Breast epithelium (tissue), 4 donors: ENCODE measurements around the gene TAF15. TPM values are rescaled to one million over a fixed set of nuclear protein-coding genes. Genes with fewer than 3 reads are reported as not detected.

Experiments used
- DNase-seq, 2 donors: peaks; one replicate each; pipeline ENCODE4 v3.0.0-alpha.2; 2019; ENCODE audit warnings: low spot score in 2 of 2
- H3K27ac ChIP-seq, 2 donors: fragments of 200-600 bp; sonication (generic) in 1 of 2; one replicate each; pipeline ENCODE4 v1.5.1; 2016 to 2019; ENCODE audit warnings: mild to moderate bottlenecking in 1 of 2
- H3K27me3 ChIP-seq, 2 donors: fragments of 200-600 bp; sonication (generic) in 1 of 2; one replicate each; pipeline versions ENCODE4 v1.5.1 to v1.6.0; 2017 to 2019; ENCODE audit warnings: control low read depth in 1 of 2, mild to moderate bottlenecking in 1 of 2
- H3K36me3 ChIP-seq: fragments of 200-600 bp; one replicate; pipeline ENCODE4 v1.5.1; 2019
- H3K4me1 ChIP-seq, 2 donors: fragments of 200-600 bp; sonication (generic); one replicate each; pipeline ENCODE4 v1.5.1; 2016 to 2019; ENCODE audit warnings: control low read depth in 1 of 2
- H3K4me3 ChIP-seq, 3 donors: fragments of 200-600 bp; sonication (generic); 1 replicate in 2 of 3; 2 replicates in 1 of 3; pipeline ENCODE4 v1.5.1; 2016 to 2019; ENCODE audit warnings: mild to moderate bottlenecking in 3 of 3, moderate library complexity in 2 of 3
- H3K9me3 ChIP-seq, 2 donors: fragments of 200-600 bp; sonication (generic) in 1 of 2; one replicate each; pipeline ENCODE4 v1.5.1; 2016 to 2019; ENCODE audit warnings: control low read depth in 1 of 2
- POLR2A ChIP-seq: fragments of 450-650 bp; IDR thresholded peaks from one replicate; pipeline ENCODE4 v1.6.1; 2016; ENCODE audit warnings: antibody characterized with exemption, mild to moderate bottlenecking, moderate library complexity
- POLR2AphosphoS5 ChIP-seq, 3 donors: sonication (generic); formaldehyde crosslinking; IDR thresholded peaks; one replicate each; pipeline ENCODE4 v1.6.1; 2017; ENCODE audit warnings: antibody characterized with exemption in 3 of 3
- intact Hi-C: fragments of 100-400 bp; cut with DNase I; formaldehyde crosslinking; loops from one replicate; pipeline ENCODE4 v1.15.1; 2023; ENCODE audit warnings: low total_unique reads
- total RNA-seq, 3 donors: library from RNA; depleted of rRNA; stranded (reverse); fragments of >200 nt; gene quantifications; one replicate each; pipeline ENCODE4 v1.1.0, GENCODE V29; 2016
- TF ChIP-seq, protein P1 (sequence below), 3 donors: fragments of 450-650 bp; IDR thresholded peaks; one replicate each; pipeline ENCODE4 v1.5.1; 2016 to 2017; ENCODE audit warnings: antibody characterized with exemption in 3 of 3, mild to moderate bottlenecking in 3 of 3, moderate library complexity in 3 of 3

The TAF15 gene
- total RNA-seq, 3 donors from 2014 or later: 65.5 to 76.8 (median 72.8) TPM

DNA sequence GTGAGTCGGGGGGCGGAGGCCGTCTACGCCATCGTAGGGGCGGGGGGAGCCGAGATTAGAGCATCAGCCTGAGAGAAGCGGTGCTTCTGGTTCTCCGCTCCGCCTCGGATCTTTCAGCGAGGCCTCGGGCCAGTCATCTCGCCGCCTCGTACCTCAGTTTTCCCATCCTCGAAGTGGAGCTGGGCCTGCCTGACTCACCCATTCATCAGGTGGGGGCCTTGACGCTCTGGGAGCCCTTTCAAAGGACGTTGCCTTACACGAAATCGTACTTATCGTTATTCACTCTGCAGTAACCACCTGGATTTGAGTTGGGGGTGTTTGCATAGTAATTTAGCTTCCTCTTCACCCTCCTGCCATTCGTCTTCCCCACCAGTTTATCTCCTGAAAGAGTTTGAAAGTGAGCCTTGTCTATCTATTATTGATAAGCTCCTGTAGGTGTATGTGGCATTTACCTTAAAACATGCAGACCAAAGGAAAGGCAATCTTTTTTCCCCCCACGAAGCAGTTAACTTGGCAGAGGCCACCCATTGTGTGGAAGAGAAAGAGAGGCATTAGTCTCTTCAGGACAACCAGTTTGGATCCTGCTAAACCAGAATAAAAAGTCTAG lies 674 bp downstream of the TAF15 start:
- no peak for TF ChIP-seq POLR2AphosphoS5 (IDR thresholded peaks at IDR 0.05)
- TF ChIP-seq, protein P1, sequence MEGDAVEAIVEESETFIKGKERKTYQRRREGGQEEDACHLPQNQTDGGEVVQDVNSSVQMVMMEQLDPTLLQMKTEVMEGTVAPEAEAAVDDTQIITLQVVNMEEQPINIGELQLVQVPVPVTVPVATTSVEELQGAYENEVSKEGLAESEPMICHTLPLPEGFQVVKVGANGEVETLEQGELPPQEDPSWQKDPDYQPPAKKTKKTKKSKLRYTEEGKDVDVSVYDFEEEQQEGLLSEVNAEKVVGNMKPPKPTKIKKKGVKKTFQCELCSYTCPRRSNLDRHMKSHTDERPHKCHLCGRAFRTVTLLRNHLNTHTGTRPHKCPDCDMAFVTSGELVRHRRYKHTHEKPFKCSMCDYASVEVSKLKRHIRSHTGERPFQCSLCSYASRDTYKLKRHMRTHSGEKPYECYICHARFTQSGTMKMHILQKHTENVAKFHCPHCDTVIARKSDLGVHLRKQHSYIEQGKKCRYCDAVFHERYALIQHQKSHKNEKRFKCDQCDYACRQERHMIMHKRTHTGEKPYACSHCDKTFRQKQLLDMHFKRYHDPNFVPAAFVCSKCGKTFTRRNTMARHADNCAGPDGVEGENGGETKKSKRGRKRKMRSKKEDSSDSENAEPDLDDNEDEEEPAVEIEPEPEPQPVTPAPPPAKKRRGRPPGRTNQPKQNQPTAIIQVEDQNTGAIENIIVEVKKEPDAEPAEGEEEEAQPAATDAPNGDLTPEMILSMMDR (IDR thresholded peaks at IDR 0.05): no peak
- no peak for TF ChIP-seq POLR2A
- Histone ChIP-seq H3K4me3 (peak overlapping the region; percentile 65 to 89 (median 83)), H3K27me3 (no peaks in the 10 kb centered on the region), H3K4me1 (peaks cover 0 to 4% of the 10 kb centered on the region in 2 donors), H3K9me3 (no peaks in the 10 kb centered on the region), H3K27ac (peak overlapping the region; percentile 92 to 97), H3K36me3 (no peaks in the 10 kb centered on the region)
- intact Hi-C loops: loop anchor here (5.0 kb wide), 1 partner anchor 43 kb away; no protein-coding TSS in a partner anchor
- no peak for DNase-seq

DNA sequence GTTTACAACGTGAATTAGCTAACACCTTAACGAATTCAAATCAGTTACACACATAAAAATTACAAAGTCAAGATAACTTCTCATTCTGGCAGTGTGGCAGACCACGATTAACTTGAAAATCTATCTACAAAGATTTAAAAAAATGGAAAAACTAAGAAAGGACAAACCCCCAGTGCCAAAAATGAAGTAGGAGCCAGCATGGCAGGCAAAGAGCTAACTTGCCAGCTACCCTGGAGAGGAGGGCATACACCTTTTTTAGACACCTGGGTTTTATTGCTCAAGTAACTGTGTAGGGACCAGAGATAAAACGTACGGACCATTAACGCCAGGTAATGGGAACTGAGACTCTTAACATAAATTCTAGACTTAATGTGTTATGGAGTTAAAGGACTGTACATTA lies 2.5 kb downstream of the TAF15 start:
- Histone ChIP-seq H3K36me3 (no peaks in the 10 kb centered on the region), H3K27me3 (no peaks in the 10 kb centered on the region), H3K4me3 (no peak overlapping the region), H3K9me3 (no peaks in the 10 kb centered on the region), H3K27ac (no peak overlapping the region), H3K4me1 (peaks cover 0 to 4% of the 10 kb centered on the region in 2 donors)
- intact Hi-C loops: no loop called here
- TF ChIP-seq, protein P1 (IDR thresholded peaks at IDR 0.05): no peak
- DNase-seq: no peak

DNA sequence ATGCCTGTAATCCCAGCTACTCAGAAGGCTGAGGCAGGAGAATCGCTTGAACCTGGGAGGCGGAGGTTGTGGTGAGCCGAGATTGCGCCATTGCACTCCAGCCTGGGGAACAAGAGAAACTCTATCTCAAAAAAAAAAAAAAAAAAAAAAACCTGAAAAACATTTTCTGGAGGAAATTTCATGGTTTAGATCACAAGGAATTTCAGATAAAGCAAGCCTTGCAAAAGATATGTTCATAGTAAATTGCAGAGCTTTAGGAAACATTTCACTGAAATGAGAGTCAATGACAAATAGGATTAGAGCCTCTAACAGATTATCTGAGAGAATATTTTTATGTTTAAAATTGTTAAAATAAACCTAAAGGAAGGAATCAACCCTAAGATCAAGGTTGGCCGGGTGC lies 3.2 kb downstream of the TAF15 start:
- no peaks in the 10 kb centered on the region for H3K27me3 ChIP-seq
- no peak overlapping the region for H3K4me3 ChIP-seq
- intact Hi-C loops: no loop called here
- H3K9me3 ChIP-seq: no peaks in the 10 kb centered on the region
- H3K36me3 ChIP-seq: no peaks in the 10 kb centered on the region
- no peak overlapping the region for H3K27ac ChIP-seq
- peaks cover 0 to 4% of the 10 kb centered on the region in 2 donors for H3K4me1 ChIP-seq
- TF ChIP-seq POLR2AphosphoS5 (IDR thresholded peaks at IDR 0.05): no peak
- no peak for TF ChIP-seq POLR2A
- TF ChIP-seq, protein P1 (IDR thresholded peaks at IDR 0.05): no peak
- no peak for DNase-seq

DNA sequence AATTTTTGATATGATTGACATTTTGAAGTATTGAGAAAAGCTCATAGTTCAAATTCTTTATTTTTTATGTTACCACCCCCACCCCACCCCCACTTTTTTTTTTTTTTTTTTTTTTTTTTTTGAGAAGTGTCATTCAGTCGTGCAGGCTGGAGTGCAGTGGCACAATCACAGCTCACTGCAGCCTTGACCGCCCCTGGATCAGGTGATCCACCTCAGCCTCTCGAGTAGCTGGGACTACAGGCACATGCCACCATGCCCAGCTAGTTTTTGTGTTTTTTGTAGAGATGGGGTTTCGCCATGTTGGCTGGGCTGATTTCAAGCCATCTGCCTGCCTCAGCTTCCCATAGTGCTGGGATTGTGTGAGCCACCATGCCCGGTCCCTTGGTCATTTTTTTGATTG lies 7.4 kb downstream of the TAF15 start:
- intact Hi-C loops: no loop called here
- no peak for TF ChIP-seq POLR2AphosphoS5 (IDR thresholded peaks at IDR 0.05)
- TF ChIP-seq, protein P1 (IDR thresholded peaks at IDR 0.05): no peak
- TF ChIP-seq POLR2A: no peak

DNA sequence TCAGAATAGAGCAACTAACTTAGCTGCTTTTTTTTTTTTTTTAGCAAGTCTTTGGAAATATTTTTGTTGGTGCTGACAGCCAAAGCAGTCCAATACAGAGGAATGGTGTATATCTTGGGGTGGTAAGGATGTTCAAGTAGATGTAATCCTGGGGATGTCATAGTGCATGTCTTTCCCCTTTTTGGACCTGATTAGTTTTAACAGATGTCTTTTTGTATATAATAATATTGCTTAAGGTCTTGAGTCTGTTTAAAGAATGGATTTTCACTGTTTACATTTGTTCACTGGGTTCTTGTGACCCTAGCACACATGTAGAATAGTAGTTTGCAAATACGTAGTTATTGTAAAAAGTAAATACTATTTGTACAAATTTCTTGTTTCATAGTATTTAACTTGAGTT lies 7.9 kb downstream of the TAF15 start:
- H3K36me3 ChIP-seq: no peaks in the 10 kb centered on the region
- no peaks in the 10 kb centered on the region for H3K27me3 ChIP-seq
- no peak for TF ChIP-seq POLR2AphosphoS5 (IDR thresholded peaks at IDR 0.05)
- TF ChIP-seq, protein P1 (IDR thresholded peaks at IDR 0.05): no peak
- H3K4me1 ChIP-seq: no peaks in the 10 kb centered on the region
- intact Hi-C loops: no loop called here
- H3K27ac ChIP-seq: no peak overlapping the region
- H3K9me3 ChIP-seq: no peaks in the 10 kb centered on the region
- no peak for DNase-seq
- H3K4me3 ChIP-seq: no peak overlapping the region

More for the DNA sequence above, 7.4 kb downstream of the TAF15 start:
- H3K27ac ChIP-seq: no peak overlapping the region
- no peak for DNase-seq
- no peaks in the 10 kb centered on the region for H3K36me3 ChIP-seq
- no peak overlapping the region for H3K4me3 ChIP-seq
- no peaks in the 10 kb centered on the region for H3K9me3 ChIP-seq
- no peaks in the 10 kb centered on the region for H3K27me3 ChIP-seq
- peaks cover 0 to under 1% of the 10 kb centered on the region in 2 donors for H3K4me1 ChIP-seq
